ENCODE measurements around the gene SOS2.

SOS2 gene

GRCh38 chr14:50231475-50232275 lies at the start of gene SOS2:
SOS2 (minus strand) TSS chr14:50231578; CDS start chr14:50231283, 295 bp downstream.
- peak; percentile 85 to 93 for DNase-seq

GRCh38 chr14:50272498-50272897 lies 41.1 kb upstream of the SOS2 start:
- DNase-seq: no peak

- no peak for DNase-seq
These were observed 39.6 kb upstream of the SOS2 start for GRCh38 chr14:50270932-50271331.

GRCh38 chr14:50265029-50265428 lies 33.7 kb upstream of the SOS2 start:
- no peak for DNase-seq

- DNase-seq: no peak
These were observed 31.9 kb upstream of the SOS2 start for GRCh38 chr14:50263321-50263720.

- no peak for DNase-seq
These were observed 31.5 kb upstream of the SOS2 start for GRCh38 chr14:50262865-50263264.

GRCh38 chr14:50260511-50260910 lies 29.1 kb upstream of the SOS2 start:
- no peak for DNase-seq

- DNase-seq: no peak
These were observed 28.7 kb upstream of the SOS2 start for GRCh38 chr14:50260072-50260471.

- no peak for DNase-seq
These were observed 26.4 kb upstream of the SOS2 start for GRCh38 chr14:50257732-50258131.

GRCh38 chr14:50254248-50254647 lies 22.9 kb upstream of the SOS2 start:
- no peak for DNase-seq

- no peak for DNase-seq
These were observed 17.9 kb upstream of the SOS2 start for GRCh38 chr14:50249136-50249775.

GRCh38 chr14:50247245-50247644 lies 15.9 kb upstream of the SOS2 start:
- no peak for DNase-seq

GRCh38 chr14:50242566-50243310 lies 11.4 kb upstream of the SOS2 start:
- no peak for DNase-seq

GRCh38 chr14:50242096-50242495 lies 10.7 kb upstream of the SOS2 start:
- DNase-seq: no peak

- DNase-seq: no peak
These were observed 6.0 kb upstream of the SOS2 start for GRCh38 chr14:50237427-50237826.

- DNase-seq: no peak
These were observed 2.5 kb upstream of the SOS2 start for GRCh38 chr14:50233951-50234250.

GRCh38 chr14:50233166-50233950 lies 2.0 kb upstream of the SOS2 start:
- no peak for DNase-seq

- DNase-seq: no peak
These were observed 881 bp upstream of the SOS2 start for GRCh38 chr14:50232276-50232642.

- peak in 1 of 2 donors; percentile 43 for DNase-seq
These were observed 490 bp downstream of the SOS2 start for GRCh38 chr14:50230701-50231474.

- peak in 1 of 2 donors; percentile 31 for DNase-seq
These were observed 1.0 kb downstream of the SOS2 start for GRCh38 chr14:50230401-50230700.

- DNase-seq: no peak
These were observed 1.7 kb downstream of the SOS2 start for GRCh38 chr14:50229681-50230080.

- DNase-seq: no peak
These were observed 3.1 kb downstream of the SOS2 start for GRCh38 chr14:50228313-50228712.

- DNase-seq: no peak
These were observed 5.4 kb downstream of the SOS2 start for GRCh38 chr14:50225974-50226297.
